CD4-positive, CD25-positive, alpha-beta regulatory T cell (primary cell): ENCODE measurements around the gene PIP5KL1. TPM values are rescaled to one million over a fixed set of nuclear protein-coding genes. Genes with fewer than 3 reads are reported as not detected.

Source experiments
- ATAC-seq, 2 donors: fragments of 150-1000 bp; cut with Tn5 transposase; one replicate each; pipeline ENCODE4 v1.10.0; 2021; ENCODE audit warnings: low read depth in 2 of 2, moderate number of reproducible peaks in 2 of 2, moderate library complexity in 1 of 2
- DNase-seq, 3 donors: peaks; one replicate each; pipeline versions ENCODE4 v3.0.0 to v3.0.0-alpha.2; 2012 to 2022; ENCODE audit warnings: mixed read lengths in 1 of 3
- H3K27ac ChIP-seq: one replicate; pipeline ENCODE4 v1.7.0; 2013; ENCODE audit warnings: mild to moderate bottlenecking, low read length; ENCODE audit not compliant: insufficient read depth, poor library complexity, severe bottlenecking
- H3K27me3 ChIP-seq: one replicate; pipeline ENCODE4 v1.7.0; 2013; ENCODE audit warnings: low read length; ENCODE audit not compliant: control insufficient read depth, insufficient read depth
- H3K36me3 ChIP-seq: one replicate; pipeline ENCODE4 v1.7.0; 2013; ENCODE audit warnings: mild to moderate bottlenecking, low read length, moderate library complexity; ENCODE audit not compliant: control insufficient read depth, insufficient read depth
- H3K4me1 ChIP-seq: 2 replicates; pipeline ENCODE4 v1.7.0; 2013; ENCODE audit warnings: mild to moderate bottlenecking, low read length; ENCODE audit not compliant: insufficient read depth, control insufficient read depth, poor library complexity, severe bottlenecking
- H3K4me3 ChIP-seq: one replicate; pipeline ENCODE4 v1.7.0; 2013; ENCODE audit warnings: low read depth, mild to moderate bottlenecking, low read length, moderate library complexity
- H3K9me3 ChIP-seq, 2 experiments: 1 replicate in 1 of 2; 2 replicates in 1 of 2; pipeline ENCODE4 v1.7.0; 2013; ENCODE audit warnings: low read length in 2 of 2, mild to moderate bottlenecking in 1 of 2, moderate library complexity in 1 of 2; ENCODE audit not compliant: control insufficient read depth in 2 of 2
- H3K27ac Mint-ChIP-seq, 3 donors: one replicate each; pipeline ENCODE4 v1.8.0; 2020 to 2022; ENCODE audit warnings: mild to moderate bottlenecking in 3 of 3, mixed read lengths in 3 of 3, moderate library complexity in 2 of 3
- H3K27me3 Mint-ChIP-seq: one replicate; pipeline ENCODE4 v1.8.0; 2022; ENCODE audit warnings: mild to moderate bottlenecking, mixed read lengths
- H3K36me3 Mint-ChIP-seq: one replicate; pipeline ENCODE4 v1.8.0; 2020; ENCODE audit warnings: mixed read lengths
- H3K4me1 Mint-ChIP-seq, 4 donors: one replicate each; pipeline ENCODE4 v1.8.0; 2020 to 2022; ENCODE audit warnings: mixed read lengths in 4 of 4, mild to moderate bottlenecking in 1 of 4
- H3K4me3 Mint-ChIP-seq, 4 donors: one replicate each; pipeline ENCODE4 v1.8.0; 2020 to 2022; ENCODE audit warnings: mild to moderate bottlenecking in 4 of 4, mixed read lengths in 4 of 4, moderate library complexity in 3 of 4
- H3K9me3 Mint-ChIP-seq, 7 donors: one replicate each; pipeline ENCODE4 v1.8.0; 2020 to 2022; ENCODE audit warnings: mixed read lengths in 7 of 7, mild to moderate bottlenecking in 3 of 7, moderate library complexity in 2 of 7
- polyA plus RNA-seq, 4 donors: library from polyadenylated mRNA; unstranded; fragments of 300-500 nt; fragmentation: Illumina TruSeq; gene quantifications; one replicate each; pipeline ENCODE4 v1.2.3, GENCODE V29; 2021
- total RNA-seq: library from RNA; stranded (reverse); gene quantifications from one replicate; pipeline ENCODE4 v1.2.3, GENCODE V29; 2022

Gene PIP5KL1
- total and polyA plus RNA-seq, 5 donors from 2014 or later = 0.22 to 3.3 (median 0.94) TPM; not detected in 1

DNA sequence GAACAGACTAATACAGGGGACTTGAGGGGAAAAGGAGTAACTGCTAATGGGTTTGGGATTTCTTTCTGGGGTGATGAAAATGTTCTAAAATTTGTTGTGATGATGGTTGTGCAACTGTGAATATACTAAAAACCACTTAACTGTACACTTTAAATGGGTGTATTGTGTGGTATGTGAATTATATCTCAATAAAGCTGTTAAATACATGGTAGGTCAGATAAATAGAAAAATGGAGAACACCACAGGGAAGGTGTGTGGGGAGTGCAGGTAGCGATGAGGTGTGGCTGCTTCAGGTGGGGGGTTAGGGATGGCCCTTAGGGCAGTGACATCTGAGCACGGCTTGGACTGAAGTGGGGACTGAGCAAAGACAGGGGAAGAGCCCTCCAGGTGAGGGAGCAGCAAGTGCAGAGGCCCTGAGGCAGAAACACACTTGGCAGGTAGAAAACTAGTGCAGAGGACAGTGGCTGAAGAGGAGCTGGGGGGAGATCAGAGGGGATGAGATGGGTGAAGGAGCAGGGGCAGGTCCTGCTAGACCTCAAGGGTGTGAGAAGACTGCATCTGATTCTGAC is 29.3 kb upstream of the PIP5KL1 start:
- Mint-ChIP-seq H3K27me3 (no peaks in the 10 kb centered on the region), H3K27ac (peak overlapping the region; percentile 60 to 98 (median 97)), H3K9me3 (no peaks in the 10 kb centered on the region), H3K4me1 (peaks cover 41 to 100% (median 75%) of the 10 kb centered on the region in 4 donors), H3K4me3 (peak overlapping the region; percentile 40 to 95 (median 67)), H3K36me3 (peaks cover 42% of the 10 kb centered on the region)
- ATAC-seq = no peak
- Histone ChIP-seq H3K36me3 (peaks cover 30% of the 10 kb centered on the region), H3K27me3 (no peaks in the 10 kb centered on the region), H3K27ac (peak overlapping the region; percentile 67), H3K9me3 (no peaks in the 10 kb centered on the region), H3K4me1 (peaks cover 100% of the 10 kb centered on the region), H3K4me3 (peak overlapping the region; percentile 52)
- DNase-seq = no peak

DNA sequence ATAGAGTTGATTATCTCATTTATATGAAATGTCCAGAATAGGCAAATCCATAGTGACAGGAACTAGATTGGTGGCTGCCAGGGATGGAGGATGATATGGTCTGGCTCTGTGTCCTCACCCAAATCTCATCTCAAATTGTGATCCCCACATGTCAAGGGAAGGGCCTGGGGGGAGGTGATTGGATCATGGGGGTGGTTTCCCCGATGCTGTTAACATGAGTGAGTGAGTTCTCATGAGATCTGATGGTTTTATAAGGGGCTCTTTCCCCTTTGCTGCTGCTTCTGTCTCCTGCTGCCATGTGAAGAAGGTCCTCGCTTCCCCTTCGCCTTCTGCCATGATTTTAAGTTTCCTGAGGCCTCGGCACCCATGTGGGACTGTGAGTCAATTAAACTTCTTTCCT is 28.8 kb upstream of the PIP5KL1 start:
- no peak for DNase-seq
- H3K36me3 Mint-ChIP-seq = peaks cover 42% of the 10 kb centered on the region

DNA sequence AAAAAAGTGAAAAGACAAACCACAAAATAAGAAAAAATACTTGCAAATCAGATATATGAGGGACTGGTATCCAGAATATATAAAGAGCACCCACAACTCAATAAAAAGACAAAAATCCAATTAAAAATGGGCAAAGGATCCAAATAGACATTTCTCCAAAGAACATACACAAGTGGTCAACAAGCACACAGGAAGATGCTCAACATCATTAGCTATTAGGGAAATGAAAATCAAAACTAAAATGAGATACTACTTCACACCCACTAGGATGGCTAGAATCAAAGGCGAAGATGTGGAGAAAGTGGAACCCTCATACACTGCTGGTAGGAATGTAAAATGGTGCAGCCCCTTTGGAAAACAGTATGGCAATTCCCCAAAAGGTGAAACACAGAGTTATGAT is 28.2 kb upstream of the PIP5KL1 start:
- Histone ChIP-seq H3K36me3 (peaks cover 33% of the 10 kb centered on the region), H3K4me1 (peaks cover 100% of the 10 kb centered on the region), H3K27me3 (no peaks in the 10 kb centered on the region), H3K9me3 (no peaks in the 10 kb centered on the region), H3K27ac (peak overlapping the region; percentile 67), H3K4me3 (peak overlapping the region; percentile 52)
- Mint-ChIP-seq H3K4me3 (peak overlapping the region; percentile 66 to 95 (median 69)), H3K4me1 (peaks cover 41 to 100% (median 79%) of the 10 kb centered on the region in 4 donors), H3K27ac (peak overlapping the region; percentile 60 to 98 (median 97)), H3K27me3 (no peaks in the 10 kb centered on the region), H3K9me3 (no peaks in the 10 kb centered on the region), H3K36me3 (peaks cover 46% of the 10 kb centered on the region)
- no peak for ATAC-seq
- no peak for DNase-seq

More for the DNA sequence above, 28.8 kb upstream of the PIP5KL1 start:
- Histone ChIP-seq H3K27me3 (no peaks in the 10 kb centered on the region), H3K27ac (peak overlapping the region; percentile 67), H3K4me1 (peaks cover 100% of the 10 kb centered on the region), H3K9me3 (no peaks in the 10 kb centered on the region), H3K4me3 (peak overlapping the region; percentile 52), H3K36me3 (peaks cover 33% of the 10 kb centered on the region)
- Mint-ChIP-seq H3K4me3 (peak overlapping the region; percentile 39 to 95 (median 67)), H3K27ac (peak overlapping the region; percentile 60 to 98 (median 97)), H3K27me3 (no peaks in the 10 kb centered on the region), H3K9me3 (no peaks in the 10 kb centered on the region), H3K4me1 (peaks cover 41 to 100% (median 77%) of the 10 kb centered on the region in 4 donors)
- ATAC-seq = no peak

DNA sequence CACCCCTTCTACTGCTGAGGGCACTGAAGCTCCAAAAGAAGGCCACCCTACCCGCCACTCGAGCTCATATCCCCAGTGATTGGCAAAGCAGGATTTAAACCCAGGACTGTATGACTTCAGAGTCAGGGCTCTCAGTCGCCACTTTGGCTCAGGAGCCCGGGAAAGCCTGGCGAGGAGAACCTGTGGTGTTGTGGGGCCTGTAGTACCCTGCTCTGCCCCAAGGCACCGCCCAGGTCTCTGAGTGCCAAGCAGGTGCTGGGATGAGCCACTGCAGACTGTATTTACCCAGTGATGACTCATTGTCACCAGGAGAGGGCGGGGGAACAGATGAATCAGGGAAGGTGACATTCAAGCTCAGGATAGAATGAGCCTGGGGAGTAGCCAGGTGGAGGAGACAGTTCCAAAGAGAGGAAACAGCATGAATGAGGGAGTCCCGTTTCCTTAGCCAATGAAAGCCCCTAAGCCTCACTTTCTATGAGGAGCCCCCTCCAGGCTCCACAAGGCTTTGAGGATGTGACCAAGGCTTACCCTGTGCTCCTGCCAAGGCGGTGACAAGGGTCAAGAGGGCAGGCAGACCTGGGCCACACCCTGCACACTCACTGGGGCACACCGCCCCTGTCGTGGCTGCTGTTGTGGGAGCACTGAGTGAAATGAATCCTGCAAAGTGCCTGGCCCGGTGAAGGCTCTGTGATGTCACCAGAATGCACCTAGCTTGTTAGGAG is 24.9 kb upstream of the PIP5KL1 start:
- Mint-ChIP-seq H3K27ac (peak overlapping the region; percentile 63 to 94 (median 79)), H3K4me1 (peaks cover 31 to 95% (median 68%) of the 10 kb centered on the region in 4 donors), H3K36me3 (peaks cover 36% of the 10 kb centered on the region), H3K27me3 (no peaks in the 10 kb centered on the region), H3K9me3 (no peaks in the 10 kb centered on the region), H3K4me3 (peak overlapping the region; percentile 78 to 83 (median 80))
- H3K4me3 ChIP-seq = peak overlapping the region; percentile 69
- H3K27me3 ChIP-seq = no peaks in the 10 kb centered on the region
- DNase-seq (peak; percentile 71 to 87 (median 73)), ATAC-seq (peak; percentile 95 to 97)
- H3K36me3 ChIP-seq = peaks cover 38% of the 10 kb centered on the region
- H3K4me1 ChIP-seq = peaks cover 94% of the 10 kb centered on the region
- peak overlapping the region; percentile 66 for H3K27ac ChIP-seq
- H3K9me3 ChIP-seq = no peaks in the 10 kb centered on the region

DNA sequence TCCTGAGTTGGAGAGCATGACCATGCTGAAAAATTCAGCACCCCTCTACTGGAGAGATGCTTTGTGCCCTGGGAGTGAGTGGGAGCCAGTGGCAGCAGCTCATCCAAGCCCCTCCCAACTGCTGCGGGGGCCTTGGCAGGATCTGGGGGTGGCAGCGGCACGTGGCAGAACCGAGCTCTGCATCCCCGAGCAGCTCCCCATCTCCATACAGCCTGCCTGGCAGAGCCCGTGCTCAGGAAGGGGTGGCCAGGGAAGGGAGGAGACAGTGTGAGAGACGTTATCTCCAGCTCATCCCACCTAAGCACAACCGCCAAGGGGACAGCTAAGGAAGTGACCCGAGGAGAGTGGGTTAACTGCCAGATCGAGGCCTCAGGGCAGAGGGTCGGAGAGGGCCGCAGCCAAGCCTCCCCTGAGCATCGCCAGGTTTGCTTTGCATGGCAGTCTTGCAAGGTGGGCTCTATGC is 24.3 kb upstream of the PIP5KL1 start:
- ATAC-seq (no peak), DNase-seq (no peak)
- H3K27me3 ChIP-seq = no peaks in the 10 kb centered on the region
- peak overlapping the region in 2 of 3 donors; percentile 63 to 85 for H3K27ac Mint-ChIP-seq
- peak overlapping the region; percentile 78 to 83 (median 80) for H3K4me3 Mint-ChIP-seq
- H3K9me3 Mint-ChIP-seq = no peaks in the 10 kb centered on the region
- peak overlapping the region; percentile 66 for H3K27ac ChIP-seq
- no peaks in the 10 kb centered on the region for H3K9me3 ChIP-seq
- H3K36me3 Mint-ChIP-seq = peaks cover 31% of the 10 kb centered on the region
- peaks cover 94% of the 10 kb centered on the region for H3K4me1 ChIP-seq
- H3K4me1 Mint-ChIP-seq = peaks cover 28 to 95% (median 66%) of the 10 kb centered on the region in 4 donors
- peaks cover 40% of the 10 kb centered on the region for H3K36me3 ChIP-seq
- H3K4me3 ChIP-seq = peak overlapping the region; percentile 69
- H3K27me3 Mint-ChIP-seq = no peaks in the 10 kb centered on the region

DNA sequence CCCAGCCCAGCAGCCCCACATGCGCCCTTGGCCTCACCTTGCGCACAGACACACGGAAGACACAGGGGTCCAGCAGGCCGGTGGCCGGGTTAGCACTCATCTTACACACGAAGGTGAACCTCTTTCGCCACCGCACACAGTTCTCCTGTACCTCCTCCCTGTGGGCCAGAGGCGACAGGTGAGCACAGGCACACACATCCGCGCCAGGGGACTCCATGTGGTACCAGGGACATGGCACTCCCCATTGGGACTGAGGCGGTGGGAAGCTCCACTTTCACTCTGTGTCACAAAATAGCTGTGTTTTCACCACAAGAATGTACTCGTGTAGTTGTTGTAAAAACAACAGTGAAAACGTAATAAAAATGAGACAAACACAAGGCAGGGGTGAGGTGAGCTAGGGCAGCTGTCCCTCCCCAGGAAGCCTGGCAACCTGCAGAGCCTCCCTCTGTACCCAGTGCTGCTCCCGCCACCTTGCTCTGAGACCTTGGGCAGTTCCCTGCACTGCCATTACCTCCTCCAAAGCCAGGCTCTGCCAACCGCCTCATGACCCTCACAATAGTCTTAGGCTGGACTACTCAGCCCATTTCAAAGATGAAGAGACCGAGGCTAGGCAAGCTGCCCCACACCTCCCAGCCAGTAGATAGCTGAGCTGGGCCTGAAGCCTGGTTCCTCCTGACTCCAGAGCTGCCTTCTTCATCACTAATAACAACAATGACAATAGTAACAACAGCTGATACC is 23.4 kb upstream of the PIP5KL1 start:
- H3K4me1 Mint-ChIP-seq = peaks cover 19 to 92% (median 57%) of the 10 kb centered on the region in 4 donors
- H3K4me3 Mint-ChIP-seq = peak overlapping the region; percentile 72 to 83 (median 80)
- Histone ChIP-seq H3K4me1 (peaks cover 91% of the 10 kb centered on the region), H3K27ac (peak overlapping the region; percentile 66), H3K27me3 (no peaks in the 10 kb centered on the region), H3K4me3 (peak overlapping the region; percentile 41), H3K9me3 (no peaks in the 10 kb centered on the region), H3K36me3 (peaks cover 44% of the 10 kb centered on the region)
- DNase-seq (peak in 1 of 3 donors; percentile 54), ATAC-seq (peak in 1 of 2 donors; percentile 9)
- H3K27me3 Mint-ChIP-seq = no peaks in the 10 kb centered on the region
- peaks cover 22% of the 10 kb centered on the region for H3K36me3 Mint-ChIP-seq
- peak overlapping the region; percentile 63 to 92 (median 83) for H3K27ac Mint-ChIP-seq
- no peaks in the 10 kb centered on the region for H3K9me3 Mint-ChIP-seq

DNA sequence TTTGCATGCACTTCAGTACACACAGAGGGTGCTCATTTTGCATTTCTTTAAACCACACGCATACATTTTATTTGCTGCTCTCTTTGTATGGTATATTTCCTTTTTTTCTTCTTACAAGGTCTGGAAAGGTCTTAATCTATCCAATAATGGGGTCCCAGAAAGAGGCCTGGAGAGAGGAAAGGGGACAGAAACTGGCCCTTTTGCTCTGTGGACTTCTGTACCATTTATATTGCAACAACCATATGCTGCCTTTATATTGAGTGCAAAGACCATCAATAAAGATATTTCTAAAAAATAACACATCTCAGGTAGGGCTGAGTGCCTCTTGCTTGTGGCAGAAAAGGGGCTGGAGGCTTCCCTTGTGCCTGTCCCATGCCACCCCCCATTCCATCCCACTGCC is 22.6 kb upstream of the PIP5KL1 start:
- peaks cover 87% of the 10 kb centered on the region for H3K4me1 ChIP-seq
- H3K36me3 Mint-ChIP-seq = peaks cover 23% of the 10 kb centered on the region
- H3K27ac Mint-ChIP-seq = peak overlapping the region; percentile 63 to 92 (median 83)
- no peak overlapping the region for H3K4me3 ChIP-seq
- no peaks in the 10 kb centered on the region for H3K27me3 Mint-ChIP-seq
- no peak for DNase-seq
- H3K9me3 Mint-ChIP-seq = no peaks in the 10 kb centered on the region
- peaks cover 14 to 92% (median 54%) of the 10 kb centered on the region in 4 donors for H3K4me1 Mint-ChIP-seq
- H3K27me3 ChIP-seq = no peaks in the 10 kb centered on the region
- H3K4me3 Mint-ChIP-seq = peak overlapping the region in 3 of 4 donors; percentile 36 to 80 (median 61)
- ATAC-seq = no peak
- peak overlapping the region; percentile 47 for H3K27ac ChIP-seq
- no peaks in the 10 kb centered on the region for H3K9me3 ChIP-seq
- peaks cover 50% of the 10 kb centered on the region for H3K36me3 ChIP-seq
